HepG2 (cell line): Measurements from ENCODE around the gene MOB3C. TPM values are rescaled to one million over a fixed set of nuclear protein-coding genes. Genes with fewer than 3 reads are reported as not detected.

Experiments
- ATAC-seq: fragments of 200-7000 bp; cut with Tn5 transposase; 3 replicates; pipeline ENCODE4 v1.9.1; 2020; ENCODE audit warnings: mild to moderate bottlenecking, moderate library complexity
- BruUV-seq: library from RNA; stranded (reverse); fragments of 400-500 nt; replicated peaks from 2 replicates; lab custom pipeline; 2021; lab: Mats Ljungman, UMichigan
- CTCF ChIA-PET: fragments of 300-600 bp; formaldehyde crosslinking; extraction: SDS; loops from one replicate; lab custom pipeline; 2021; ENCODE audit warnings: low total read pairs, inconsistent platforms, low intra/inter-chr PET ratio; lab: Yijun Ruan, JAX
- POLR2A ChIA-PET: fragments of 350-600 bp; sonication (Branson Sonifier 250); formaldehyde crosslinking; loops from one replicate; lab custom pipeline; 2020; ENCODE audit warnings: antibody characterized with exemption, inconsistent platforms; lab: Yijun Ruan, JAX
- DNase-seq: peaks from one replicate; pipeline ENCODE4 v3.0.0-alpha.2; 2015; ENCODE audit warnings: low spot score
- FAIRE-seq: peaks from 3 replicates; lab custom pipeline; 2011; peaks lifted over from hg19 to GRCh38; lab: Jason Lieb, UNC
- H2AFZ ChIP-seq: one replicate; pipeline ENCODE4 v1.6.1; 2011; ENCODE audit warnings: low read length, inconsistent platforms
- H3K27ac ChIP-seq: fragments of 300-600 bp; 3 replicates; pipeline ENCODE4 v1.8.0; 2011; ENCODE audit warnings: mixed run types, mild to moderate bottlenecking, mixed read lengths, low read length, inconsistent platforms; ENCODE audit not compliant: insufficient read depth; ENCODE audit errors: extremely low read length
- H3K27me3 ChIP-seq, 2 experiments: fragments of 200-600 bp in 1 of 2; 2 replicates in 1 of 2; 3 replicates in 1 of 2; pipeline versions ENCODE4 v1.6.0 to v1.8.0; 2011; ENCODE audit warnings: low read length in 2 of 2, mild to moderate bottlenecking in 2 of 2, moderate library complexity in 2 of 2, inconsistent platforms in 1 of 2; ENCODE audit not compliant: insufficient read depth in 2 of 2, control insufficient read depth in 1 of 2
- H3K36me3 ChIP-seq, 2 experiments: fragments of 200-600 bp in 1 of 2; replicated peaks in 1 of 2; 2 replicates in 1 of 2; 3 replicates in 1 of 2; pipeline versions ENCODE4 v1.5.1 to v1.8.0; 2011; ENCODE audit warnings: low read length in 2 of 2, inconsistent platforms in 1 of 2; ENCODE audit not compliant: insufficient read depth in 2 of 2, control insufficient read depth in 1 of 2
- H3K4me1 ChIP-seq: 2 replicates; pipeline ENCODE4 v1.5.1; 2012; ENCODE audit warnings: low read length, inconsistent platforms; ENCODE audit not compliant: insufficient read depth
- H3K4me2 ChIP-seq: 2 replicates; pipeline ENCODE4 v1.6.0; 2011; ENCODE audit warnings: low read depth, low read length, inconsistent platforms
- H3K4me3 ChIP-seq, 3 experiments: fragments of 200-600 bp in 1 of 3; sonication (generic), shearing (Covaris generic) in 1 of 3; replicated peaks in 1 of 3; 2 replicates each; pipeline ENCODE4 v1.5.1; 2011 to 2016; ENCODE audit warnings: low read length in 3 of 3, inconsistent platforms in 2 of 3, low read depth in 2 of 3, mild to moderate bottlenecking in 2 of 3, control low read depth in 1 of 3, mixed read lengths in 1 of 3; ENCODE audit not compliant: insufficient read depth in 1 of 3
- H3K79me2 ChIP-seq: one replicate; pipeline ENCODE4 v1.6.1; 2011; ENCODE audit warnings: low read length, inconsistent platforms; ENCODE audit not compliant: insufficient read depth
- H3K9ac ChIP-seq: 2 replicates; pipeline ENCODE4 v1.6.0; 2011; ENCODE audit warnings: mild to moderate bottlenecking, low read depth, low read length, inconsistent platforms; ENCODE audit not compliant: insufficient read depth
- H3K9me3 ChIP-seq: 2 replicates; pipeline ENCODE4 v1.5.1; 2012; ENCODE audit warnings: mild to moderate bottlenecking, low read length
- H4K20me1 ChIP-seq: 2 replicates; pipeline ENCODE4 v1.6.0; 2011; ENCODE audit warnings: inconsistent platforms, mild to moderate bottlenecking, low read length, moderate library complexity; ENCODE audit not compliant: insufficient read depth
- ETV6 ChIP-seq: sonication (generic); formaldehyde crosslinking; conservative IDR thresholded peaks from 2 replicates; pipeline ENCODE4 v1.4.0; 2020; ENCODE audit warnings: missing genetic modification reagents
- MIER2 ChIP-seq: IDR thresholded peaks from 2 replicates; pipeline ENCODE4 v1.6.1; 2016; ENCODE audit warnings: missing biosample characterization, missing genetic modification reagents
- PRMT3 ChIP-seq: sonication (generic); formaldehyde crosslinking; IDR thresholded peaks from 2 replicates; pipeline ENCODE4 v1.8.1; 2022; ENCODE audit warnings: low read depth, mild to moderate bottlenecking, moderate library complexity, missing genetic modification reagents, borderline replicate concordance
- REPIN1 ChIP-seq: sonication (generic); formaldehyde crosslinking; IDR thresholded peaks from 2 replicates; pipeline ENCODE4 v1.8.0; 2022; ENCODE audit warnings: missing genetic modification reagents, low read depth, mild to moderate bottlenecking, borderline replicate concordance
- SKI ChIP-seq: fragments of 450-650 bp; IDR thresholded peaks from one replicate; pipeline ENCODE4 v1.6.1; 2018; ENCODE audit warnings: mild to moderate bottlenecking; ENCODE audit not compliant: partially characterized antibody
- SPEN ChIP-seq: sonication (generic); formaldehyde crosslinking; IDR thresholded peaks from 2 replicates; pipeline ENCODE4 v1.5.1; 2020; ENCODE audit warnings: low read depth, mild to moderate bottlenecking, missing genetic modification reagents
- ZFAT ChIP-seq: sonication (generic); formaldehyde crosslinking; conservative IDR thresholded peaks from 2 replicates; pipeline ENCODE4 v1.8.1; 2023; ENCODE audit warnings: missing genetic modification reagents, inconsistent platforms
- ZNF7 ChIP-seq: IDR thresholded peaks from 2 replicates; pipeline ENCODE4 v1.6.1; 2016; ENCODE audit warnings: missing biosample characterization, missing genetic modification reagents
- WGBS: methylation state at CpG from one replicate; pipeline ENCODE4 v1.1.6; 2017; ENCODE audit warnings: low lambda C conversion rate; 5-methylcytosine and 5-hydroxymethylcytosine counted together
- in situ Hi-C: cut with HindIII; loops from 2 replicates; pipeline ENCODE4 v1.10.0; 2017; ENCODE audit warnings: low pct_unique_long_range_greater_than_20kb; ENCODE audit not compliant: extremely low pct_ligation_motif_present
- intact Hi-C: fragments of 100-400 bp; cut with micrococcal nuclease; formaldehyde crosslinking; loops from one replicate; pipeline ENCODE4 v1.10.0; 2022; ENCODE audit not compliant: unreplicated experiment
- polyA plus RNA-seq, 8 experiments: library from polyadenylated mRNA; depleted of rRNA in 3 of 8; stranded (reverse) in 7 of 8; unstranded in 1 of 8; fragments of >200 nt; fragmentation: Illumina TruSeq in 4 of 8; extraction: Trizol in 4 of 8; gene quantifications; 2 replicates each; pipeline versions ENCODE4 v1.2.1 to v1.2.3, GENCODE V29; 2011 to 2016; ENCODE audit warnings: low read depth in 4 of 8, missing spikeins in 1 of 8, mixed read lengths in 1 of 8; ENCODE audit not compliant: insufficient read depth in 1 of 8
- total RNA-seq, 5 experiments: library from RNA; depleted of rRNA; stranded (reverse); fragments of >200 nt; fragmentation: Illumina TruSeq; extraction: Trizol; gene quantifications; 2 replicates each; pipeline ENCODE4 v1.2.3, GENCODE V29; 2016; ENCODE audit warnings: low read depth in 1 of 5
- TF ChIP-seq, protein P1 (sequence below): sonication (generic); formaldehyde crosslinking; IDR thresholded peaks from 2 replicates; pipeline ENCODE4 v1.8.0; 2023; ENCODE audit warnings: mild to moderate bottlenecking, missing genetic modification reagents

MOB3C gene
- total and polyA plus RNA-seq, 2 of the 13 experiments (the other 11 are each of a cell fraction or from before 2014, with no cell fraction given) = 3.5 to 4.1 TPM

DNA sequence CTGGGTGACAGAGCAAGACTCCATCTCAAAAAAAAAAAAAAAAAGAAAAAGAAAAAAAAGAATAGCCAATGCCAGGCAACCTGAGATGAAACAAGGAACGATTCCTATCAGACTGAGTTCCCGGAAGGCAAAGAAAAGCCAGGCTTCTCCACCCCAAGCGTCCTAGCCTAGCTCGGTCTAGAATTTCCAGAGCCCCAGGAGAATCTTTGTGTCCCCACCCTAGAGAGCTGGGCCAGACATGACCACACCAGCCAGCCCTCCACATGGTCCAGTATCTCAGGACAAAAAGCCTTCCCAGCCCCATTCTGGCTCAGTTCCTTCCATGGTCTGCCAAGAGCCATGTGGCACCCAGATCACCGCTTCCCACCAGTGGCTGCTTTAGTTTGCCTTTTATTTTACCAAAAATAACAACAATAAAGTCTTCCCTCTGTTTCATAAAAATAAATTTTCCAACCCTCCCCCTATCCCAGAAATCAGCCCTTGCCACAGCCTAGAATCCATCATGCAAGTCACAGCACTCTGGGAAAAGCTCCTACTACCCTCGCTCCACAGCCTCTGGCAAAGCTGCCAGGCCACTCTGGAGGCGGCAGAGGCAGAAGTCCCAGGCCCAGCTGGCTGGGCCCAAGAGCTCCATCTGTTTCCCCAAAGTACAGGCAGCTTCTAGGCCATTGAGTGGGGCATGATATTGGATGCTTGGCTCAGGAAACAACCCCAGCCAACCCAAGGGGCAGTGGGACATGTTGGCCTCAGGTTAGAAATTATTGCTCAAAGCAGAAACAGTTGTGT is 9.1 kb downstream of the MOB3C start:
- Histone ChIP-seq H3K9ac (no peak overlapping the region), H3K9me3 (no peaks in the 10 kb centered on the region), H3K27ac (no peak overlapping the region), H3K4me2 (no peak overlapping the region), H3K27me3 (no peaks in the 10 kb centered on the region), H3K36me3 (peaks cover 0 to 4% of the 10 kb centered on the region in 2 experiments; a peak in 1 of 5 replicates), H3K4me1 (peaks cover 23% of the 10 kb centered on the region), H3K4me3 (no peak overlapping the region), H4K20me1 (no peaks in the 10 kb centered on the region), H3K79me2 (peaks cover 7% of the 10 kb centered on the region), H2AFZ (no peak overlapping the region)
- in situ Hi-C loops (no loop called here), intact Hi-C loops (no loop called here)
- FAIRE-seq = no peak
- ATAC-seq = no peak
- ChIA-PET POLR2A (interaction anchor here (1.1 kb wide), 1 partner anchor 9 kb away, joined by 6 read pairs; the partner anchor contains the start of gene MOB3C), CTCF (no interaction called here)
- no peak for DNase-seq
- WGBS = 94% methylated on average over 7 of the region's 7 CpGs
- TF ChIP-seq ZNF7 (CRISPR knock-in tag) = no peak
- no peak for TF ChIP-seq REPIN1 (CRISPR knock-in tag)
- no peak for TF ChIP-seq MIER2 (CRISPR knock-in tag)
- no peak for TF ChIP-seq ZFAT (CRISPR knock-in tag)
- TF ChIP-seq PRMT3 (CRISPR knock-in tag) = no peak
- no peak for TF ChIP-seq SKI
- no peak for TF ChIP-seq ETV6 (CRISPR knock-in tag)
- TF ChIP-seq, protein P1, sequence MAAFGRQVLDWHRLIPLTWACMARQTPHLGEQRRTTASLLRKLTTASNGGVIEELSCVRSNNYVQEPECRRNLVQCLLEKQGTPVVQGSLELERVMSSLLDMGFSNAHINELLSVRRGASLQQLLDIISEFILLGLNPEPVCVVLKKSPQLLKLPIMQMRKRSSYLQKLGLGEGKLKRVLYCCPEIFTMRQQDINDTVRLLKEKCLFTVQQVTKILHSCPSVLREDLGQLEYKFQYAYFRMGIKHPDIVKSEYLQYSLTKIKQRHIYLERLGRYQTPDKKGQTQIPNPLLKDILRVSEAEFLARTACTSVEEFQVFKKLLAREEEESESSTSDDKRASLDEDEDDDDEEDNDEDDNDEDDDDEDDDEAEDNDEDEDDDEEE (CRISPR knock-in tag) = no peak
- no peak for TF ChIP-seq SPEN (CRISPR knock-in tag)
- no TSS peak for BruUV-seq
